Suprapubic skin (tissue), 4 donors: ENCODE results near the gene CKM. TPM values are rescaled to one million over a fixed set of nuclear protein-coding genes. Genes with fewer than 3 reads are reported as not detected.

ENCODE experiments used
- DNase-seq, 2 donors: peaks; one replicate each; pipeline ENCODE4 v3.0.0-alpha.2; 2019; ENCODE audit warnings: low spot score in 2 of 2
- H3K27ac ChIP-seq: fragments of 200-600 bp; sonication (generic); one replicate; pipeline ENCODE4 v1.5.1; 2019
- H3K27me3 ChIP-seq: fragments of 200-600 bp; sonication (generic); one replicate; pipeline ENCODE4 v1.5.1; 2019
- H3K36me3 ChIP-seq: fragments of 200-600 bp; sonication (generic); one replicate; pipeline ENCODE4 v1.5.1; 2019
- H3K4me1 ChIP-seq: fragments of 200-600 bp; sonication (generic); one replicate; pipeline ENCODE4 v1.5.1; 2019
- H3K4me3 ChIP-seq: fragments of 200-600 bp; sonication (generic); one replicate; pipeline ENCODE4 v1.5.1; 2019; ENCODE audit warnings: mild to moderate bottlenecking
- H3K9me3 ChIP-seq: fragments of 200-600 bp; sonication (generic); one replicate; pipeline ENCODE4 v1.5.1; 2019
- EP300 ChIP-seq: sonication (generic); formaldehyde crosslinking; IDR thresholded peaks from one replicate; pipeline ENCODE4 v1.6.1; 2017; ENCODE audit warnings: antibody characterized with exemption
- POLR2A ChIP-seq, 2 donors: fragments of 450-650 bp; IDR thresholded peaks; one replicate each; pipeline ENCODE4 v1.6.1; 2017; ENCODE audit warnings: antibody characterized with exemption in 2 of 2, mild to moderate bottlenecking in 2 of 2, moderate library complexity in 2 of 2
- POLR2AphosphoS5 ChIP-seq, 3 donors: sonication (generic); formaldehyde crosslinking; IDR thresholded peaks; one replicate each; pipeline ENCODE4 v1.6.1; 2017; ENCODE audit warnings: antibody characterized with exemption in 3 of 3
- WGBS: methylation state at CpG from one replicate; pipeline ENCODE4 v1.1.5; 2018; 5-methylcytosine and 5-hydroxymethylcytosine counted together
- total RNA-seq, 4 donors: library from RNA; depleted of rRNA; stranded (reverse); fragments of >200 nt; gene quantifications; one replicate each; pipeline ENCODE4 v1.1.0, GENCODE V29; 2016
- TF ChIP-seq, protein P1 (sequence below), 2 donors: fragments of 200-600 bp in 1 of 2; fragments of 450-650 bp in 1 of 2; sonication (generic) in 1 of 2; IDR thresholded peaks; one replicate each; pipeline ENCODE4 v1.5.1; 2016 to 2019; ENCODE audit warnings: antibody characterized with exemption in 2 of 2, mild to moderate bottlenecking in 1 of 2, moderate library complexity in 1 of 2

The CKM gene
- total RNA-seq, 4 donors from 2014 or later: not detected

DNA sequence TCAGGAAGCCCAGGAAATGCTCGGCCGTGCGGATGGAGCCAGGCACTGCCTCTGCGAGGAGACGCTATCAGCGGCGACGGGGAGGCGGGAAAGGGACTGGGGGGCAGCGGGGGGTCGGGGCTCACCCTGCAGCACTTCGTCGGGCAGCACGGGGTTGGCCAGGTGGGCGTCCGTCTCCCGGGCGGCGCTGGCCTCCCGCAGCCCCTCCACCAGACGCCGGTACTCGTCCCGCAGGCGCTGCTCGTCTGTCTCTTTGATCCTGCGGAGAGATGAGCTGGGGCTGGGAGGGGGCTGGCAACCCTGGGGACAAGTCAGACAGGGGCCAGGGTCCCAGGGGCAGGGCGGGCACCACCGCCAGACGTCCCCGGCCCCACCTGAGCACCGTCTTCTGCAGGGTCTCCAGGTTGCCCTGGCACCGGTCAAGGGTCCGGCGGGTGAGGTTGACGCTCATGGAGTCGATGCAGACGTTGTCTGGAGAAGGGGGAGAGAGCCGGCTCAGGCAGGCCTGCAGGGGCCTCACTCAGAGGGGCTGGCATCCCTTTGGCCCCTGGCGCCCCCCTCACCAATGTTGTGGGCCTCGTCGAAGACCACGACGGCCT, 41.3 kb upstream of the CKM start:
- TF ChIP-seq POLR2A (IDR thresholded peaks at IDR 0.05) (no peak), POLR2AphosphoS5 (IDR thresholded peaks at IDR 0.05) (no peak), EP300 (no peak)
- TF ChIP-seq, protein P1, sequence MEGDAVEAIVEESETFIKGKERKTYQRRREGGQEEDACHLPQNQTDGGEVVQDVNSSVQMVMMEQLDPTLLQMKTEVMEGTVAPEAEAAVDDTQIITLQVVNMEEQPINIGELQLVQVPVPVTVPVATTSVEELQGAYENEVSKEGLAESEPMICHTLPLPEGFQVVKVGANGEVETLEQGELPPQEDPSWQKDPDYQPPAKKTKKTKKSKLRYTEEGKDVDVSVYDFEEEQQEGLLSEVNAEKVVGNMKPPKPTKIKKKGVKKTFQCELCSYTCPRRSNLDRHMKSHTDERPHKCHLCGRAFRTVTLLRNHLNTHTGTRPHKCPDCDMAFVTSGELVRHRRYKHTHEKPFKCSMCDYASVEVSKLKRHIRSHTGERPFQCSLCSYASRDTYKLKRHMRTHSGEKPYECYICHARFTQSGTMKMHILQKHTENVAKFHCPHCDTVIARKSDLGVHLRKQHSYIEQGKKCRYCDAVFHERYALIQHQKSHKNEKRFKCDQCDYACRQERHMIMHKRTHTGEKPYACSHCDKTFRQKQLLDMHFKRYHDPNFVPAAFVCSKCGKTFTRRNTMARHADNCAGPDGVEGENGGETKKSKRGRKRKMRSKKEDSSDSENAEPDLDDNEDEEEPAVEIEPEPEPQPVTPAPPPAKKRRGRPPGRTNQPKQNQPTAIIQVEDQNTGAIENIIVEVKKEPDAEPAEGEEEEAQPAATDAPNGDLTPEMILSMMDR (IDR thresholded peaks at IDR 0.05): no peak
- Histone ChIP-seq H3K9me3 (no peaks in the 10 kb centered on the region), H3K27me3 (no peaks in the 10 kb centered on the region), H3K36me3 (peaks cover 43% of the 10 kb centered on the region), H3K4me3 (no peak overlapping the region), H3K4me1 (peaks cover under 1% of the 10 kb centered on the region), H3K27ac (no peak overlapping the region)
- 87% methylated on average over 3 of the region's 44 CpGs for WGBS
- DNase-seq: no peak

DNA sequence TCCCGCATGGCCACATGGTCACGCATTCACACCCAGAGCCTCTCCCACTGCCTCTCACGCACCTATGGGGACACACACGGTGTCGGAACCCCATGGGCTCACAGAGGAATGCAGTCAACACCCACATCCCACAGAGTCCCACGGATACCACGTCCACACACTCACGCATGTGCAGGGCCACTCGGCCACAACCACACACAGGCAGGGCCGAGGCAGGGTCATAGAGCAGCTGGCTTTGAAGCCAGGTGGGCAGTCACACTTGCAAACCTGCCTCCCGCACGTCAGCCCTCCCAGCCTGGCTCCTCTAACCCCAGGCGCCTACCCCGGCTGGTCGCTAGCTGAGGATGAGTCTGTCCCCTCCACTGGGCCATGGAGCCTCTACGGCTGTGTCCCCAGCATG, 39.6 kb upstream of the CKM start:
- Histone ChIP-seq H3K4me1 (no peaks in the 10 kb centered on the region), H3K36me3 (peaks cover 43% of the 10 kb centered on the region), H3K9me3 (no peaks in the 10 kb centered on the region)

DNA sequence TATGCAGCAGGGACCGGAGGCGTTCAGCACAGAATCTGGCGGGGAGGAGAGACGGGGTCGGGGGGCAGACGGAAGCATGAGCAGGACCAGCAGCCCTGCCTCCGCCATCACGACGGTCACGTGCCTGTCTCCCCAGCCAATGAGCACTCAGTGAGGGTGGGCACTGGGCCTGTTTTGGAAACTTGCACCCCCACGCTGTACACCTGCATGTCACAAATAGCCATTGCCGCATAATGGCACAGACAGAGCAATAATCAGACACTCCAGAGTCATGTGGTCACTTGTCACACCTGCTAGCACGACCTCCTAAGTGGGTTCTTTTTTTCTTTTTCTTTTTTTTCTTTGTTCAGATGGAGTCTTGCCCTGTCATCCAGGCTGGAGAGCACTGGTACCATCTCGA, 38.9 kb upstream of the CKM start:
- Histone ChIP-seq H3K36me3 (peaks cover 48% of the 10 kb centered on the region), H3K4me3 (no peak overlapping the region), H3K9me3 (no peaks in the 10 kb centered on the region), H3K27ac (no peak overlapping the region), H3K27me3 (no peaks in the 10 kb centered on the region), H3K4me1 (no peaks in the 10 kb centered on the region)
- WGBS: 91% methylated on average over 14 of the region's 14 CpGs
- TF ChIP-seq EP300 (no peak), POLR2AphosphoS5 (IDR thresholded peaks at IDR 0.05) (no peak), POLR2A (IDR thresholded peaks at IDR 0.05) (no peak)
- TF ChIP-seq, protein P1 (IDR thresholded peaks at IDR 0.05): no peak
- DNase-seq: no peak

More for the DNA sequence above, 39.6 kb upstream of the CKM start:
- no peak overlapping the region for H3K4me3 ChIP-seq
- no peaks in the 10 kb centered on the region for H3K27me3 ChIP-seq
- TF ChIP-seq POLR2AphosphoS5 (IDR thresholded peaks at IDR 0.05) (no peak), EP300 (no peak), POLR2A (IDR thresholded peaks at IDR 0.05) (no peak)
- TF ChIP-seq, protein P1 (IDR thresholded peaks at IDR 0.05): no peak
- WGBS: 96% methylated on average over 3 of the region's 16 CpGs
- H3K27ac ChIP-seq: no peak overlapping the region
- DNase-seq: no peak

DNA sequence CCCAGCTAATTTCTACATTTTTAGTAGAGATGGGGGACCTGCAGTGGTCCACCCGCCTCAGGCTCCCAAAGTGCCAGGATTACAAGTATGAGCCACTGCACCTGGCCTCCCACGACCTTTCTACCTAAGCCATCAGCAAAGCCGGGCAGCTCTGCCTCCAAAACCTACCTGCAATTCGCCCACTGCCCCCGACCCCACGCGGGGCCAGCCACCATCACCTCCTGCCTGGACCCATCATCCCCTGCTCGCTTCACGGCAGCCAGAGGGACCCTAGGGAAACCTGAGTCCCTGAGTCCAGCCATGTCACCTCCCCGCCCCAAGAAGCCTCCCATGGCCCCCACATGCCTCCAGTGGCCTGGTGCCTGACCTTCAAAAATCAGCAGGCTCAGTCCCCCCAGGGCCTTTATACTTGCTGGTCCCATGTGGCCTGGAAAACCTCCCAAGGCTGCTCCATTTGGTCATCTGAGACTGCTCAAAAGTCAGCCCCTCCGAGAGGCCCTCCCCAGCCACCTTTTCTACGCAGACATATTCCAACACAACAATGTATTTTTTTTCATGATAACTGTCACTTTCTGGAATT, 35.6 kb upstream of the CKM start:
- TF ChIP-seq EP300 (no peak), POLR2AphosphoS5 (IDR thresholded peaks at IDR 0.05) (no peak), POLR2A (IDR thresholded peaks at IDR 0.05) (no peak)
- TF ChIP-seq, protein P1 (IDR thresholded peaks at IDR 0.05): no peak
- Histone ChIP-seq H3K4me3 (no peak overlapping the region), H3K27me3 (no peaks in the 10 kb centered on the region), H3K9me3 (no peaks in the 10 kb centered on the region), H3K4me1 (no peaks in the 10 kb centered on the region), H3K27ac (no peak overlapping the region), H3K36me3 (peaks cover 47% of the 10 kb centered on the region)
- no peak for DNase-seq
- 96% methylated on average over 10 of the region's 12 CpGs for WGBS

DNA sequence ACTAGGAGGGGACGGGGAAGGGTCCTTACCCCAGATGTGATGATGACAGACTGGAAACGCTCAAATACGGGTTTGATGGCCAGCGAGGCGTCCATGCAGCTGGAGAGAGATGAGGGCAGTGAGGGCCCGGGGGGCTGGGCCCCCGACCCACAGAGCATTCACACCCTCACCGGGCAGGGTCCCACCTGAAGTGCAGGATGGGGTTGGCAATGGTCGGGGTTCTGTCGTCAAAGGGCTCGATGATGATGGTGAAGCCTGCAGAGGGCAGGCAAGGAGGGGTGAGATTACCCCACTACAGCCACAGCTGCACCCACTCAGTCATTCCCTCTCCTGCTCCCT, 34.7 kb upstream of the CKM start:
- Histone ChIP-seq H3K36me3 (peaks cover 47% of the 10 kb centered on the region), H3K4me1 (no peaks in the 10 kb centered on the region), H3K27ac (no peak overlapping the region), H3K4me3 (no peak overlapping the region), H3K27me3 (no peaks in the 10 kb centered on the region), H3K9me3 (no peaks in the 10 kb centered on the region)
- DNase-seq: no peak
- 94% methylated on average over 11 of the region's 11 CpGs for WGBS
- no peak for TF ChIP-seq POLR2A (IDR thresholded peaks at IDR 0.05)
- no peak for TF ChIP-seq POLR2AphosphoS5 (IDR thresholded peaks at IDR 0.05)
- no peak for TF ChIP-seq EP300
- TF ChIP-seq, protein P1 (IDR thresholded peaks at IDR 0.05): no peak
